ENCODE measurements around the gene BMERB1.

Gene BMERB1

GRCh38 chr16:15597822-15598647 is 163.6 kb downstream of the BMERB1 start:
- no peak for TF ChIP-seq CTCF (IDR thresholded peaks at IDR 0.05; ENCODE audit: control insufficient read depth, extremely low read depth, insufficient read depth)
- H3K4me3 ChIP-seq (ENCODE audit: low read depth, low read length): no peak overlapping the region
- DNase-seq (ENCODE audit: low read depth): no peak

DNA sequence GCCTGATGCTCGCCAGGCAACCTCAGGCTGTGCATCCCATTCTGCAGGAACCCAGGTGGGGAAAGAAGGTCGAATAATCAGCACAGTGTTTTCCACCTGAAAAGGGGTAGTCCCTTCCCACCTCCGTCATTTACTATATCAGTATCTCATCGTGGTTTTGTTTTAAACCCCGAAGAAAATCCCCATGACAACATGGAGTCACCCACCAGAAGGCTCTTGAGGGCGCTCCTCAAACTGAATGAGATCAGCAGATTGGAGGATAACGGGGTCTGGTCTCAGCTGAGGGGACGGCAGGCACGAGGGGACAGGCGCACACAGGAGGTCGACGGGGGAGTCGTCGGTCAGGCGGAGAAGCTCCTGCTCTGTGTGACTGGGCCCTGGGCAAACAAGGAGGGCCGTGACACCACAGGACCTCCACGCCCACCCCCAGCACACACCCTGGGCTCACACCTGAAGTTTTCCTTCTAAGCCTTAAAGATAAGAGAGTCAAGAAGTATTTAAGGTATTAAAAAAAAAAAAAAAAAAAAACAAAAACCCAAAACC is 164.3 kb downstream of the BMERB1 start:
- no peak for TF ChIP-seq CTCF (IDR thresholded peaks at IDR 0.05; ENCODE audit: control insufficient read depth, extremely low read depth, insufficient read depth)
- DNase-seq (ENCODE audit: low read depth): no peak
- no peak overlapping the region for H3K4me3 ChIP-seq (ENCODE audit: low read depth, low read length)

DNA sequence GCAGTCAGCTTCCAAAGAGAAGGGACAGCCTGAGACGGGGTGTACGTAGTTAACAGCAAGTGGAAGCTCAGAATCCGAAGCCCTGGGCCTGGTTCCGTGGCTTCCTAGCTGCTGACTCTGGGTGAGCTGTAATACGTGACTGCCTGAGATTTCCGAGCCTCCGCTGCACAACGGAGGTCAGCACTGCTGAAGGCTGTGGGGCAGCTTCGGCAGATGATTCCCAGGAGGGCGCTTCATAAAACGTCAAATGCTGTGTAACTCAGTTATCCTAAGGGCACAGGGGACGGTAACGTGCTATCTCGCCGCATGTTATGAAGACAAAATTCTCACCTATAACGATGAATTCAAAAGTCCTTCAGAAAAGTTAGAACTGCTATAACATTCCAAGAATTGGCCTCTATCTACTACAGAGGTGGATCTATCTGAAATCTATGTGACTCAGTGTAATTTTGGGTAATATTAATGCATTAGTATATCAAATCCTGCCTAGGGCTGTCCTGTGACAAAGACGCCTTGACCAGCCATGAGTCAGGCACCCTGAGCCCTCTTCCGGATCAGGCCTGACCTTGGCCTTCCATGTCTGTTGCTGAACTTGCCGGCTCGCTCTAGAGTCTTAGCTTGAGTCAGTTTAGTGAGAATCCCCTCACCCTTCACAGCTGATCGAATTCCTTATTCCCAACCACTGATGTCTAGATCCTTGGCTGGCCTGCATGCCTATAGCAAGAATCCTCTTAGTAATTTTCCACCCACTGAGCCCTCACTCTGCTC is 165.1 kb downstream of the BMERB1 start:
- no peak overlapping the region for H3K4me3 ChIP-seq (ENCODE audit: low read depth, low read length)
- no peak for DNase-seq (ENCODE audit: low read depth)
- TF ChIP-seq CTCF (IDR thresholded peaks at IDR 0.05; ENCODE audit: control insufficient read depth, extremely low read depth, insufficient read depth): no peak

DNA sequence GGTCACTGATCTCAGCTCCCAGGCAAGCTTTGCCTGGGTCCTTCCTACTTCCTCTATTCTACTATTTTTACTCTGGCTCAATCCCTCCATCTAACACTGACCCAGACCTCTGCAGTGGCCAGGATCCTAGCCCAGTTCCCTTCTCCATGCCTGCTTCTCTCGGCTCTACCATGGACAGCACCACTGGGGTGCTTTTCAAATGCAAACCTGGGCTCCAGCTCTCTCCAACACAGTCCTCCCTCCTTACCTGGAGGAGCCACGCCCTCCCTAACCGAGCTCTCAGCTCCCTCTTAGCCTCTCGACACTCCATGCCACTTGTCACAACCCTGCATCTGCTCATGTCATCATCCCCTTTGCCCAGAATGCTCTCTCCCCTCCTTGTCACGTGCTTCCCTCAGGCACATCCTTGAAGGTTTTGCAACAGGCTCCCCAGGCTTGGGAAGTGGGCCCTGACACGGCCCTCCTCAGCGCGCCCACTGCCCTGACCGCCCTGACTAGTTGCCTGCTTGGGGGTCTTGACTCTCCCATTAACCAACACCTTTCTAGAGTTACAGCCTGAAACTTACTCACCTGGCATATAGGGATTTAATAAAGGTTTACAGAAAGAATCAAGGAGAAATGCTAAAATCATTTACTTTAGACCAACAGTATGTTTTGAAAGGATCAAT is 167.0 kb downstream of the BMERB1 start:
- TF ChIP-seq CTCF (IDR thresholded peaks at IDR 0.05; ENCODE audit: control insufficient read depth, extremely low read depth, insufficient read depth): no peak
- H3K4me3 ChIP-seq (ENCODE audit: low read depth, low read length): no peak overlapping the region
- no peak for DNase-seq (ENCODE audit: low read depth)

GRCh38 chr16:15602285-15603044 is 168.1 kb downstream of the BMERB1 start:
- DNase-seq (ENCODE audit: low read depth): no peak
- H3K4me3 ChIP-seq (ENCODE audit: low read depth, low read length): no peak overlapping the region
- TF ChIP-seq CTCF (IDR thresholded peaks at IDR 0.05; ENCODE audit: control insufficient read depth, extremely low read depth, insufficient read depth): no peak

All from LNCaP clone FGC (cell line).